GM10847 (cell line): Measurements from ENCODE around the gene PCDH19.

Source experiments
- POLR2A ChIP-seq: IDR thresholded peaks from 2 replicates; pipeline ENCODE4 v1.6.1; 2011; ENCODE audit not compliant: insufficient read length; ENCODE audit errors: extremely low read depth

The PCDH19 gene

GRCh38 chrX:100274916-100275315, 135.2 kb downstream of the PCDH19 start:
- no peak for TF ChIP-seq POLR2A

- no peak for TF ChIP-seq POLR2A
Observed at GRCh38 chrX:100265179-100265578, 144.9 kb downstream of the PCDH19 start.

- TF ChIP-seq POLR2A, result no peak
Observed at GRCh38 chrX:100264200-100264599, 145.9 kb downstream of the PCDH19 start.

- no peak for TF ChIP-seq POLR2A
Observed at GRCh38 chrX:100263650-100264049, 146.4 kb downstream of the PCDH19 start.

GRCh38 chrX:100248885-100249493, 161.1 kb downstream of the PCDH19 start:
- no peak for TF ChIP-seq POLR2A

GRCh38 chrX:100247826-100248225, 162.2 kb downstream of the PCDH19 start:
- TF ChIP-seq POLR2A, result no peak

GRCh38 chrX:100244681-100245080, 165.4 kb downstream of the PCDH19 start:
- TF ChIP-seq POLR2A, result no peak
